GM21526 (cell line): ENCODE measurements around the gene SPSB4.

Source experiments
- ATAC-seq: cut with Tn5 transposase; IDR thresholded peaks from one replicate; pipeline ENCODE4 v1.9.1; 2021; ENCODE audit warnings: moderate library complexity; ENCODE audit not compliant: unreplicated experiment, low FRiP score

Gene SPSB4

GRCh38 chr3:141193066-141193830, 142.1 kb downstream of the SPSB4 start:
- ATAC-seq: no peak
